ENCODE data around the gene TMEM208. TPM values are rescaled to one million over a fixed set of nuclear protein-coding genes. Genes with fewer than 3 reads are reported as not detected.

Gene TMEM208
- polyA plus RNA-seq, 1 experiment, result 38.5 TPM

DNA sequence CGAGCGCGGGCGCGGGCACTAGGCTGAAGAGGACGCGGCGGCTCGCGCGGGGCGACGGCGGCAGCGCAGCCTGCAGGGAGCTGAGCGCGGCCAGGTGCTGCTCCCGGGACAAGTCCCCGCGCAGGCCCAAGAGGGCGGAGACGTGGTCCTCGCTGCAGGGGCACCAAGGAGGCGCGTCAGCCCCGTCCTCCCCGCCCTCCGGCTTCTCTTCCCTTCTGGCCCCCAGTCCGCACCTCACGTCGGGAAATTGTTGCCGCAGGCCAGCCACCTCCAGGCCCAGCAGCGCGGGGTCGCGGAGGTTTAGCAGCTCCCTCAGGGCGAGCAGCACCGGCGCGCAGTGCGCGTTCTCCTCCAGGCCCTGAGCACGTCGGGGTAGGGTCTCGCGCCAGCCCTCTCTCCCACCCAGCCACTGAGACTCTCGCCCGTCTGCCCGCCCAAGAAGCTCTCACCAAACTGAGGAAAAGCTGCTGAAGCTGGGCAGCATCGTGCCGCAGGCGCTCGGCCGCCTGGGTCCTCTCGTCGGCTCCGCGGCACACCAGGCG, 42.4 kb upstream of the TMEM208 start:
- Histone ChIP-seq H3K9me3 (ENCODE audit: control insufficient read depth, insufficient read depth, low read length) (no peaks in the 10 kb centered on the region; the same call in 1 of the 2 replicates), H3K27ac (ENCODE audit: low read depth, low read length) (no peak overlapping the region), H3K27me3 (ENCODE audit: control insufficient read depth, insufficient read depth, low read length) (no peaks in the 10 kb centered on the region), H3K4me3 (ENCODE audit: low read depth, low read length) (peak overlapping the region; percentile 71)
- TF ChIP-seq, protein P1, sequence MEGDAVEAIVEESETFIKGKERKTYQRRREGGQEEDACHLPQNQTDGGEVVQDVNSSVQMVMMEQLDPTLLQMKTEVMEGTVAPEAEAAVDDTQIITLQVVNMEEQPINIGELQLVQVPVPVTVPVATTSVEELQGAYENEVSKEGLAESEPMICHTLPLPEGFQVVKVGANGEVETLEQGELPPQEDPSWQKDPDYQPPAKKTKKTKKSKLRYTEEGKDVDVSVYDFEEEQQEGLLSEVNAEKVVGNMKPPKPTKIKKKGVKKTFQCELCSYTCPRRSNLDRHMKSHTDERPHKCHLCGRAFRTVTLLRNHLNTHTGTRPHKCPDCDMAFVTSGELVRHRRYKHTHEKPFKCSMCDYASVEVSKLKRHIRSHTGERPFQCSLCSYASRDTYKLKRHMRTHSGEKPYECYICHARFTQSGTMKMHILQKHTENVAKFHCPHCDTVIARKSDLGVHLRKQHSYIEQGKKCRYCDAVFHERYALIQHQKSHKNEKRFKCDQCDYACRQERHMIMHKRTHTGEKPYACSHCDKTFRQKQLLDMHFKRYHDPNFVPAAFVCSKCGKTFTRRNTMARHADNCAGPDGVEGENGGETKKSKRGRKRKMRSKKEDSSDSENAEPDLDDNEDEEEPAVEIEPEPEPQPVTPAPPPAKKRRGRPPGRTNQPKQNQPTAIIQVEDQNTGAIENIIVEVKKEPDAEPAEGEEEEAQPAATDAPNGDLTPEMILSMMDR (IDR thresholded peaks at IDR 0.05; ENCODE audit: low read depth, low read length), result no peak
- CTCF ChIA-PET, result interaction anchor here (0.6 to 1.9 kb wide), 17 partner anchors 9 to 938 kb away, joined by 3 to 18 read pairs (median 5); no protein-coding TSS in a partner anchor
- POLR2A ChIA-PET, result interaction anchor here (0.9 to 1.2 kb wide), 5 partner anchors 14 to 65 kb away, joined by 3 to 5 read pairs (median 3); partner anchors contain the start of genes B3GNT9, NOL3, SLC9A5 and TMEM208
- no peak for DNase-seq (ENCODE audit: low read depth, low spot score)

DNA sequence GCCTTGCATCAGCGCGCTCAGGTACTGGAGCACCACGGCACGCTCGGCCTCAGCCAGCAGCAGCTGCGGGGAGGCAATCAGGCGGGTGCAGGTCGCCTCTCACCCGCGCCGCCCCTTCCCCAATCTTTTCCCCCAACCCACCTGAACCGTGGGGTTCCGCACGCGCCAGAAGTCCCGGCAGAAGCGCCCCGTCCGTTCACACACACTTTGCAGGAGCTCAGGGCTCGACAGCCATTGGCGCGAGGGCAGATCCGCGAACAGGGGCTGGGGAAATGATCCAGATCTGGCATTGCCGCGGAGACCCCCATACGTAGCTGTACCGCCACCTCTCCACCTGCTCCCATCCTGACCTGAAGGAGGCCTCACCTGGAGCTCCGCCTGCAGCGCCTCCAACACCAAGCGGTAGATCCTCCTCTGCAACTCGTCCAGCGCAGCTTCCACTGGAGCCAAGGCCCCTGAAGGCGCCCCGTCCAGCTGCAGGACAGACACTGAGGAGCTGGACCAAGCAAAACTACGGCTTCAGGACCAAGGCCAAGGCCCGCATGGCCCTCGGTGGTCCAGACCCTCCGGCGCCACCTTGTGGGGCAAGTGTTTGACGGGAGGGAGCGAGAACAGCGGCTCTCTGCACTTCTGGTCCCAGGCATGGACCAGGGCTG, 41.8 kb upstream of the TMEM208 start:
- Histone ChIP-seq H3K27ac (ENCODE audit: low read depth, low read length) (no peak overlapping the region), H3K27me3 (ENCODE audit: control insufficient read depth, insufficient read depth, low read length) (no peaks in the 10 kb centered on the region), H3K9me3 (ENCODE audit: control insufficient read depth, insufficient read depth, low read length) (no peaks in the 10 kb centered on the region; the same call in 1 of the 2 replicates), H3K4me3 (ENCODE audit: low read depth, low read length) (no peak overlapping the region)
- POLR2A ChIA-PET, result interaction anchor here (0.5 to 1.2 kb wide), 9 partner anchors 12 to 79 kb away, joined by 3 to 5 read pairs (median 3); partner anchors contain the start of genes B3GNT9, NOL3, SLC9A5 and TMEM208
- CTCF ChIA-PET, result interaction anchor here (0.6 to 1.9 kb wide), 21 partner anchors 9 to 938 kb away, joined by 3 to 18 read pairs (median 4); no protein-coding TSS in a partner anchor
- peak; percentile 79 for DNase-seq (ENCODE audit: low read depth, low spot score)
- TF ChIP-seq, protein P1 (IDR thresholded peaks at IDR 0.05; ENCODE audit: low read depth, low read length), result peak; percentile 88

DNA sequence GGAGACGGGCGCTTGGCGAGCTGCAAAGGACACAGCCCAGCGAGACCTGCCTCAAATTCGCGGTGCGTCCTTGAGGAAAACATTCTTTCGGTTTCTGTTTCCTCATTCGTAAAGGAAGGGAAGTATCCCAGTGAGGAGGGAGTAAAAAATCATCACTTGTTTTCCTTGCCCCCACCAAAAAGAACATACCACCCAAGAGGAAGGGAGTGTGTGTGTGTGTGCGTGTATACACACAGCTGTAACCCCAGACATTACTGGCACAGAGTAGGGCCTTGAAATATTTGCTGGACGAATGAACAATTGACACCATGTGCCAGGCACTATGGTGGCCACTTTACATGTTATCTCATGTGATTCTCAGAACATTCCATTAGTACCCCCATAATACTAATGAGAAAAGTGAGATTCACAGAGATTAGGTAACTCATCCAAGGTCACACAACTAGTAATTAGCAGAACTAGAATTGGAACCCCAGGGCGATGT, 41.2 kb upstream of the TMEM208 start:
- Histone ChIP-seq H3K27me3 (ENCODE audit: control insufficient read depth, insufficient read depth, low read length) (no peaks in the 10 kb centered on the region), H3K4me3 (ENCODE audit: low read depth, low read length) (0 out of 2 replicates have a peak overlapping the region, but pooled peaks have one; percentile 18), H3K9me3 (ENCODE audit: control insufficient read depth, insufficient read depth, low read length) (no peaks in the 10 kb centered on the region; the same call in 1 of the 2 replicates), H3K27ac (ENCODE audit: low read depth, low read length) (no peak overlapping the region)
- CTCF ChIA-PET, result interaction anchor here (0.7 to 1.9 kb wide), 14 partner anchors 10 to 232 kb away, joined by 3 to 18 read pairs (median 6); no protein-coding TSS in a partner anchor
- TF ChIP-seq, protein P1 (IDR thresholded peaks at IDR 0.05; ENCODE audit: low read depth, low read length), result no peak
- no peak for DNase-seq (ENCODE audit: low read depth, low spot score)
- POLR2A ChIA-PET, result interaction anchor here (0.5 to 1.2 kb wide), 8 partner anchors 13 to 78 kb away, joined by 3 to 5 read pairs (median 3); partner anchors contain the start of genes B3GNT9, NOL3 and SLC9A5

DNA sequence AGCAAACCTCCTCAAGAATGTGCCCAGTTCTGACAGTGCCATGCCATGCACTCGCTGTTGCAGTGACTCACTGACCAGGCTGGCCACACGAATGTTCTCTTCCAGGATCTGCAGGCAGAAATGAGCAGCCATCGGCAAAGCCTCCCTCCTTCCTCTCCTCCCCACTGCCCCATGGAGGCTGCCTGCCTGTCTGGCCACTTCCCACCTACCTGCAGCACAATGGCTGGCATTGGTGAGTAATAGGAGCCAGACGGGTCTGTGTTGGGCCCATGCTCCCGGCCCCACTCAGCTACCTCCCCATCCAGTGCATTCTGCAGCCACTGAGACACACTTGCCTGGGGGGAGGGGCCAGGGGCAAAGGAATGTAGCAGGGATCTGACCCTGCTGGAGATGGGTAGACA, 40.4 kb upstream of the TMEM208 start:
- POLR2A ChIA-PET, result interaction anchor here (0.6 to 0.7 kb wide), 2 partner anchors 11 to 167 kb away, joined by 3 to 4 read pairs; no protein-coding TSS in a partner anchor
- Histone ChIP-seq H3K9me3 (ENCODE audit: control insufficient read depth, insufficient read depth, low read length) (no peaks in the 10 kb centered on the region; the same call in 1 of the 2 replicates), H3K27me3 (ENCODE audit: control insufficient read depth, insufficient read depth, low read length) (no peaks in the 10 kb centered on the region), H3K4me3 (ENCODE audit: low read depth, low read length) (no peak overlapping the region), H3K27ac (ENCODE audit: low read depth, low read length) (no peak overlapping the region)
- CTCF ChIA-PET, result no interaction called here
- DNase-seq (ENCODE audit: low read depth, low spot score), result no peak
- TF ChIP-seq, protein P1 (IDR thresholded peaks at IDR 0.05; ENCODE audit: low read depth, low read length), result no peak
